Peyer's patch (tissue), 4 donors: ENCODE measurements around the gene SLC38A5.

Source experiments
- POLR2A ChIP-seq, 2 donors: fragments of 450-650 bp; IDR thresholded peaks; one replicate each; pipeline ENCODE4 v1.5.1; 2017; ENCODE audit warnings: antibody characterized with exemption in 2 of 2, mild to moderate bottlenecking in 2 of 2, moderate library complexity in 2 of 2
- TF ChIP-seq, protein P1 (sequence below), 6 experiments: fragments of 450-650 bp in 4 of 6; fragments of 200-600 bp in 2 of 6; sonication (generic) in 1 of 6; IDR thresholded peaks; one replicate each; pipeline ENCODE4 v1.5.1; 2017 to 2019; ENCODE audit warnings: antibody characterized with exemption in 6 of 6, mild to moderate bottlenecking in 3 of 6, moderate library complexity in 1 of 6

DNA sequence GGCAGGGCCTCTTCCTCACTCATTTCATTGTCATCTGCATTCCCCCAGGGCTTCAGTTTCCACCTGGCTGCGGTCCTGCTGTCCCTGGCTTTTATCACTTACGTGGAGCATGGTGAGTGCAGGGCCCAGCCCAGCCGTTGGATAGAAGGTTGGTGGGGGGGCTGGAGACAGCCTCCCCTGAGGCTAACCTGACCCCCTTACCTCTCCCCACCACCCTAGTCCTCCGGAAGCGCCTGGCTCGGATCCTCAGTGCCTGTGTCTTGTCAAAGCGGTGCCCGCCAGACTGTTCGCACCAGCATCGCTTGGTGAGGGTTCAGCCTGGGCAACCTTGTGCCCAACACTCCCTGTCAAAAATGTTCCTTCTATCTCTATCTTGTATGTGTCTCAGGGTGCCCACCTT is 45.8 kb upstream of the SLC38A5 start:
- TF ChIP-seq, protein P1, sequence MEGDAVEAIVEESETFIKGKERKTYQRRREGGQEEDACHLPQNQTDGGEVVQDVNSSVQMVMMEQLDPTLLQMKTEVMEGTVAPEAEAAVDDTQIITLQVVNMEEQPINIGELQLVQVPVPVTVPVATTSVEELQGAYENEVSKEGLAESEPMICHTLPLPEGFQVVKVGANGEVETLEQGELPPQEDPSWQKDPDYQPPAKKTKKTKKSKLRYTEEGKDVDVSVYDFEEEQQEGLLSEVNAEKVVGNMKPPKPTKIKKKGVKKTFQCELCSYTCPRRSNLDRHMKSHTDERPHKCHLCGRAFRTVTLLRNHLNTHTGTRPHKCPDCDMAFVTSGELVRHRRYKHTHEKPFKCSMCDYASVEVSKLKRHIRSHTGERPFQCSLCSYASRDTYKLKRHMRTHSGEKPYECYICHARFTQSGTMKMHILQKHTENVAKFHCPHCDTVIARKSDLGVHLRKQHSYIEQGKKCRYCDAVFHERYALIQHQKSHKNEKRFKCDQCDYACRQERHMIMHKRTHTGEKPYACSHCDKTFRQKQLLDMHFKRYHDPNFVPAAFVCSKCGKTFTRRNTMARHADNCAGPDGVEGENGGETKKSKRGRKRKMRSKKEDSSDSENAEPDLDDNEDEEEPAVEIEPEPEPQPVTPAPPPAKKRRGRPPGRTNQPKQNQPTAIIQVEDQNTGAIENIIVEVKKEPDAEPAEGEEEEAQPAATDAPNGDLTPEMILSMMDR (IDR thresholded peaks at IDR 0.05), result no peak
- no peak for TF ChIP-seq POLR2A (IDR thresholded peaks at IDR 0.05)
